ENCODE results near the gene MAPK9. TPM values are rescaled to one million over a fixed set of nuclear protein-coding genes. Genes with fewer than 3 reads are reported as not detected.

The MAPK9 gene
- total RNA-seq, 1 donor from 2014 or later: 30.3 TPM

DNA sequence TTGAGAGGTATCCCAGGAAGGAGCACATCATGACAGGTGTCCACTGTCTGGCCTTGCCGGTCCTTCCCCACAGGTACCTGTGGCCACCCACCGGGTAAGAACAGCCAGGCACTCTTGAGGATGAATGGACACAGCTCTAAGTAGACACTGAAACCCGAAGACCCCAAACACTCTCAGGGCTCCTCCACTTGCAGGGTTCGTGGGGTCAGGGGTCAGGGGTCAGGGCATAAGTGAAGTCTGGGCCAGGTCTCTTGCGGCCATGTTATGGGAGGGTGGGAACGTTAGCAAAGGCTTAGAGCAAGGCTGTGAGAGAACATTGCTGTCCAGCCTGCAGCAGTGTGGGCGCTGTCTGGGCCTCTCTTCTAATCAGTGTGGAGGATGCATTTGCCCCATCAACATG, 40.0 kb downstream of the MAPK9 start:
- TF ChIP-seq CTCF (IDR thresholded peaks at IDR 0.05): no peak
- H3K36me3 Mint-ChIP-seq (ENCODE audit: low read depth): peaks cover 84% of the 10 kb centered on the region
- ChIA-PET CTCF (no interaction called here), POLR2A (no interaction called here)
- H3K9me3 Mint-ChIP-seq: peaks cover 44% of the 10 kb centered on the region
- intact Hi-C loops (cut with micrococcal nuclease): no loop called here
- H3K27me3 Mint-ChIP-seq: no peaks in the 10 kb centered on the region
- ATAC-seq (ENCODE audit: low read depth) (no peak), DNase-seq (no peak)
- no peak overlapping the region for H3K4me3 Mint-ChIP-seq
- H3K4me1 Mint-ChIP-seq: no peaks in the 10 kb centered on the region
- H3K27ac Mint-ChIP-seq: no peak overlapping the region

- peaks cover 86% of the 10 kb centered on the region for H3K36me3 Mint-ChIP-seq (ENCODE audit: low read depth)
- POLR2A ChIA-PET: no interaction called here
- no peak for DNase-seq
- no peak for TF ChIP-seq CTCF (IDR thresholded peaks at IDR 0.05)
- H3K27ac Mint-ChIP-seq: no peak overlapping the region
- no peaks in the 10 kb centered on the region for H3K4me1 Mint-ChIP-seq
- peaks cover 47% of the 10 kb centered on the region for H3K9me3 Mint-ChIP-seq
- no peaks in the 10 kb centered on the region for H3K27me3 Mint-ChIP-seq
- no peak for ATAC-seq (ENCODE audit: low read depth)
- intact Hi-C loops (cut with micrococcal nuclease): no loop called here
- H3K4me3 Mint-ChIP-seq: no peak overlapping the region
- CTCF ChIA-PET: no interaction called here
Measured at GRCh38 chr5:180251141-180251540, 40.7 kb downstream of the MAPK9 start.

DNA sequence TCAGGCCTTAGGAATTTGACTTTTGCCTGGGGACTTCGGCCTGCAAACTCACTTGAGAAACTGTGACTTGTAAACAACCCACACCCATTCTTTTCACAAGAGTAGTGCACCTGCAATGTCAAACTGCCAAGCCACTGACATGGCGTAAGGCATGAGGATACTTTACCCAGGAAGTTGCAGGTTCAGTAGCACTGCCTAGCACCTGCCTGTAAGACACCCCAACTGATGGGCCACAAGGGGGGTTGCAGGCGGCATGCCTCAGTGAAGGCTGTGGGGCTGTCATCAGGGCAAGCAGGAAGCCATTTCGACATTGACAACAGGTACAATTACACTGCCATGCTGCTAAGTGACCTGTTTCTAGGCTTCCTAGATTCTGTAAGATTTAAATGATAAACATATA, 41.6 kb downstream of the MAPK9 start:
- CTCF ChIA-PET: no interaction called here
- no peak for DNase-seq
- Mint-ChIP-seq H3K9me3 (peaks cover 43% of the 10 kb centered on the region), H3K4me3 (no peak overlapping the region), H3K36me3 (ENCODE audit: low read depth) (peaks cover 81% of the 10 kb centered on the region), H3K4me1 (no peaks in the 10 kb centered on the region), H3K27ac (no peak overlapping the region), H3K27me3 (no peaks in the 10 kb centered on the region)
- no peak for ATAC-seq (ENCODE audit: low read depth)
- intact Hi-C loops (cut with micrococcal nuclease): no loop called here
- no peak for TF ChIP-seq CTCF (IDR thresholded peaks at IDR 0.05)
- POLR2A ChIA-PET: no interaction called here

DNA sequence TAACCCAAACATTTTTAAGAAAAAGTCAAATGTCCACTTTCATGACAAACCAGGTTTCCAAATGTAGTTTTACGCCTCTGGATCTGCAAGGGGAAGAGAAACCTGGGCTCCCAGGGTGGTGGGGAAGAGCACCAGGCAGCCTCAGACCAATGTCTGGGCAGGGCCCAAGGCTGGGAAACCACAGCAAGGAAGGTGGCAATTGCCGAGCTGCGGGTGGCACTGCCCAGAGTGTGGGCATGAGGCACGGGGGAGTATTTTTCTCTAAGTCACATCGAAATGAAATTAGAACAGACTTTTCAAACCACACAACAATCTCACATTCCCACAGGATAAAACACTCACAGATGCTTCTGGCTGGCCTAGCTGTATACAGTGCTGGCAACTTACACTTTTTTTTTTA, 50.3 kb downstream of the MAPK9 start:
- intact Hi-C loops (cut with micrococcal nuclease): no loop called here
- Mint-ChIP-seq H3K9me3 (peaks cover 10% of the 10 kb centered on the region), H3K36me3 (ENCODE audit: low read depth) (peaks cover 83% of the 10 kb centered on the region), H3K27me3 (no peaks in the 10 kb centered on the region), H3K4me1 (no peaks in the 10 kb centered on the region), H3K27ac (no peak overlapping the region), H3K4me3 (no peak overlapping the region)
- CTCF ChIA-PET: no interaction called here
- POLR2A ChIA-PET: no interaction called here
- no peak for TF ChIP-seq CTCF (IDR thresholded peaks at IDR 0.05)
- DNase-seq (no peak), ATAC-seq (ENCODE audit: low read depth) (no peak)

GRCh38 chr5:180238631-180239030, 53.3 kb downstream of the MAPK9 start:
- Mint-ChIP-seq H3K9me3 (peaks cover 2% of the 10 kb centered on the region), H3K36me3 (ENCODE audit: low read depth) (peaks cover 92% of the 10 kb centered on the region), H3K27ac (no peak overlapping the region), H3K27me3 (no peaks in the 10 kb centered on the region), H3K4me3 (no peak overlapping the region), H3K4me1 (no peaks in the 10 kb centered on the region)
- intact Hi-C loops (cut with micrococcal nuclease): no loop called here
- DNase-seq (no peak), ATAC-seq (ENCODE audit: low read depth) (no peak)
- TF ChIP-seq CTCF (IDR thresholded peaks at IDR 0.05): no peak
- POLR2A ChIA-PET: no interaction called here
- CTCF ChIA-PET: no interaction called here

All from activated B cell treated with CpG ODN at 0.5 μM for 24 hours (primary cell).